Measurements from ENCODE around the gene ADAMTS12. TPM values are rescaled to one million over a fixed set of nuclear protein-coding genes. Genes with fewer than 3 reads are reported as not detected.

Gene ADAMTS12
- total and polyA plus RNA-seq, 2 of the 8 experiments (the other 6 are each of a cell fraction or from before 2014, with no cell fraction given) = 6.4 to 12.8 TPM

GRCh38 chr5:33690374-33691135, 201.2 kb downstream of the ADAMTS12 start:
- no peak overlapping the region for H3K18ac ChIP-seq (ENCODE audit: extremely low read depth, low read length)
- H3K79me1 ChIP-seq (ENCODE audit: low read depth, low read length) = no peaks in the 10 kb centered on the region
- H3K79me2 ChIP-seq (ENCODE audit: control insufficient read depth in 1 of 2, insufficient read depth in 2 of 2, low read length in 2 of 2) = no peaks in the 10 kb centered on the region
- WGBS, 2 experiments (ENCODE audit: extremely low coverage in 1 of 2, insufficient coverage in 1 of 2, insufficient read length in 1 of 2, insufficient replicate concordance in 2 of 2, low coverage in 1 of 2, low lambda C conversion rate in 2 of 2, missing lambda C conversion rate in 1 of 2) = 90% methylated on average over 9 of the region's 9 CpGs; no CpG with 5 or more reads in 1 of the 2 experiments
- H3K9ac ChIP-seq (replicated peaks in 1 of 4; ENCODE audit: extremely low read depth in 1 of 4, low read depth in 3 of 4, low read length in 3 of 4) = no peak overlapping the region
- no peak overlapping the region for H2BK20ac ChIP-seq (ENCODE audit: low read length)
- H2AK5ac ChIP-seq (ENCODE audit: low read depth, low read length) = no peak overlapping the region
- peaks cover 0 to 4% of the 10 kb centered on the region in 2 experiments; a peak in 1 of 4 replicates for H3K9me3 ChIP-seq (ENCODE audit: insufficient read depth in 2 of 2, low read depth in 1 of 2, low read length in 1 of 2)
- H3K27me3 ChIP-seq (replicated peaks in 1 of 4; ENCODE audit: control insufficient read depth in 3 of 4, extremely low read depth in 1 of 4, insufficient read depth in 3 of 4, low read length in 3 of 4) = peaks cover 0 to 1% (median 0%) of the 10 kb centered on the region in 4 experiments; a peak in 1 of 7 replicates
- TF ChIP-seq USF2 (IDR thresholded peaks at IDR 0.05; ENCODE audit: low read length) = no peak
- no peak for TF ChIP-seq RAD21 (IDR thresholded peaks at IDR 0.05 in 1 of 2, conservative IDR thresholded peaks at IDR 0.05 in 1 of 2; ENCODE audit: low read depth in 2 of 2, low read length in 2 of 2)
- TF ChIP-seq CBX5 (IDR thresholded peaks at IDR 0.05; ENCODE audit: low read depth, low read length) = no peak
- TF ChIP-seq KDM1A (IDR thresholded peaks at IDR 0.05; ENCODE audit: borderline replicate concordance, low read length) = no peak
- no peak for TF ChIP-seq CBX8 (IDR thresholded peaks at IDR 0.05; ENCODE audit: borderline replicate concordance, low read depth, low read length)
- TF ChIP-seq SRF (IDR thresholded peaks at IDR 0.05; ENCODE audit: low read depth, low read length) = no peak
- no peak overlapping the region for H3K27ac ChIP-seq (ENCODE audit: low read depth, low read length)
- H3K14ac ChIP-seq (ENCODE audit: insufficient read length) = no peak overlapping the region
- H3K4me3 ChIP-seq (ENCODE audit: extremely low read depth in 1 of 4, insufficient read depth in 2 of 4, low read depth in 3 of 4, low read length in 4 of 4) = no peak overlapping the region
- H2BK5ac ChIP-seq (ENCODE audit: low read depth, low read length) = no peak overlapping the region
- no peak for DNase-seq (ENCODE audit: low read depth in 1 of 2, low spot score in 2 of 2)
- no peak overlapping the region for H2BK120ac ChIP-seq (replicated peaks; ENCODE audit: low read depth, low read length)
- no peak overlapping the region for H2BK12ac ChIP-seq (ENCODE audit: low read depth, low read length)
- no peak overlapping the region for H4K5ac ChIP-seq (ENCODE audit: insufficient read length, low read depth, low read length)
- FAIRE-seq = no peak
- H4K20me1 ChIP-seq (replicated peaks in 1 of 2; ENCODE audit: control insufficient read depth in 1 of 2, insufficient read depth in 2 of 2, low read length in 2 of 2) = no peaks in the 10 kb centered on the region
- no peaks in the 10 kb centered on the region for H3K23me2 ChIP-seq (ENCODE audit: low read depth, low read length)
- CTCF ChIA-PET (ENCODE audit: partially characterized antibody) = interaction anchor here (0.9 kb wide), 1 partner anchor 41 kb away, joined by 3 read pairs; no protein-coding TSS in a partner anchor
- H3K4ac ChIP-seq (replicated peaks; ENCODE audit: insufficient read length, low read depth, low read length) = no peak overlapping the region
- no peak overlapping the region for H4K8ac ChIP-seq (ENCODE audit: extremely low read depth, insufficient read depth, low read length)
- H3K36me3 ChIP-seq (ENCODE audit: control insufficient read depth in 2 of 4, insufficient read depth in 4 of 4, low read length in 3 of 4) = peaks cover 0 to 2% (median 0%) of the 10 kb centered on the region in 4 experiments; a peak in 1 of 8 replicates
- no peak overlapping the region for H3K23ac ChIP-seq (ENCODE audit: insufficient read length)
- H3K4me2 ChIP-seq (ENCODE audit: insufficient read depth in 1 of 2, low read depth in 2 of 2, low read length in 2 of 2) = no peak overlapping the region
- no peak overlapping the region for H2BK15ac ChIP-seq (ENCODE audit: low read length)
- POLR2A ChIA-PET (ENCODE audit: partially characterized antibody) = no interaction called here
- H4K91ac ChIP-seq (replicated peaks; ENCODE audit: insufficient read length, low read length) = no peak overlapping the region
- H2AFZ ChIP-seq (ENCODE audit: low read length) = no peak overlapping the region
- peaks cover 0 to 4% (median 2%) of the 10 kb centered on the region in 4 experiments; a peak in 3 of 7 replicates for H3K4me1 ChIP-seq (replicated peaks in 1 of 4; ENCODE audit: control insufficient read depth in 3 of 4, insufficient read depth in 4 of 4, low read length in 3 of 4)
- no peak overlapping the region for H3K56ac ChIP-seq (replicated peaks; ENCODE audit: insufficient read length, low read depth, low read length)

Measured in H1 (cell line).